Astrocyte of the cerebellum (primary cell): Measurements from ENCODE around the gene OSGEP.
"Not testable (repeated sequence)": the region's sequence is repeated elsewhere in the genome, so short reads cannot be mapped to it uniquely, and the experiment has no call there.

Source experiments
- DNase-seq: peaks from one replicate; pipeline ENCODE4 v3.0.0-alpha.2; 2011; ENCODE audit warnings: low read depth
- H3K4me3 ChIP-seq: 2 replicates; pipeline ENCODE4 v1.5.1; 2011; ENCODE audit warnings: mild to moderate bottlenecking, low read depth, low read length, moderate library complexity
- in situ Hi-C: cut with HindIII; loops from 2 replicates; pipeline ENCODE4 v1.10.0; 2017; ENCODE audit warnings: low sequenced_read_pairs
- TF ChIP-seq, protein P1 (sequence below): IDR thresholded peaks from 2 replicates; pipeline ENCODE4 v1.5.1; 2012; ENCODE audit warnings: low read length, low read depth, moderate library complexity, mild to moderate bottlenecking; ENCODE audit errors: missing control alignments

The OSGEP gene

DNA sequence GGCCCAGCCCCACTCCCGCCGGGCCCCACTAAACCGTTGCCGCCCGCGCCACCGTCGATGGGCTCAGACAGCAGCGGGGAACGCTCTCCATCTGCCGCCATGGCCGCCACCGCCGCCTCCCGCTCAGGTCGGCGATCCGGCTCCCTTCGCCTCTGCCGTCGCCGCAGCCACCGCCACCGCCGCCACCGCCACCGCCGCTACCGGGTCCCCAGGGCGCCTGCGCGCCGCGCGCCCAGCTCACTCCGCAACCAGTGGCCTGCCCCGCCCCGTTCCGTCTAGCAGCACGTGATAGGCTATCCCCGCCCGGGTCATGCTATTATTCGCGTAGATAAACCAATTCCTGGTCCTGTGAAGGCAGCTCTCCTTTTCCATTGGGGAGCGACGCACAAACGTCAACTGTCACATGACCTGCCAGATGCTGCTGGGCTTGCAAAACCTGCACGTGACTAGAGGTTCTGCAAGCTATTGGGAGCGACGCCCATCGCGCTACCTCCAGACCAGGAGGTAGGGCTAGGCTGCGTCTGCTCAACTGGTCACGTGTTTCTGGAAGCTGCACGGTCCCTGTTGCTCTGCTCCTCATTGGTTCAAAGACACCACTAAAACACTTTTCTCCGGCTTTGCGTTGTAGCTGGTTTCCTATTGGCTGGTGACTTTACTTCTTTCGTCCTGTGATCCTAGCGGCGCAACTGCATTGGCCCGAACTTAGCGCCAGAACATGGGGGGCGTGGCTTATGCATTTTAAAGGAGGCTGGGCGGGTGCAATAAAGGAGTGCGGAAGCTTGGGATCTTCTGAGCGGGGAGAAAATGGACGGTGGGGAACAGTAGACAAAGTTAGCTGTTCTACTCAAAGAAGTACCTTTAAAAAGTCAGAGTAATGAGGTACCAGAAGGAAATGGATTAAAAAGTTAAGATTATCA is 6.9 kb upstream of the OSGEP start, which contains the start of gene PIP4P1:
PIP4P1 (minus strand) TSS at position 210 of the 917 bp plus-strand sequence; CDS start at position 101, 109 bp downstream.
- DNase-seq, result peak; percentile 100
- in situ Hi-C loops, result no loop called here
- TF ChIP-seq, protein P1, sequence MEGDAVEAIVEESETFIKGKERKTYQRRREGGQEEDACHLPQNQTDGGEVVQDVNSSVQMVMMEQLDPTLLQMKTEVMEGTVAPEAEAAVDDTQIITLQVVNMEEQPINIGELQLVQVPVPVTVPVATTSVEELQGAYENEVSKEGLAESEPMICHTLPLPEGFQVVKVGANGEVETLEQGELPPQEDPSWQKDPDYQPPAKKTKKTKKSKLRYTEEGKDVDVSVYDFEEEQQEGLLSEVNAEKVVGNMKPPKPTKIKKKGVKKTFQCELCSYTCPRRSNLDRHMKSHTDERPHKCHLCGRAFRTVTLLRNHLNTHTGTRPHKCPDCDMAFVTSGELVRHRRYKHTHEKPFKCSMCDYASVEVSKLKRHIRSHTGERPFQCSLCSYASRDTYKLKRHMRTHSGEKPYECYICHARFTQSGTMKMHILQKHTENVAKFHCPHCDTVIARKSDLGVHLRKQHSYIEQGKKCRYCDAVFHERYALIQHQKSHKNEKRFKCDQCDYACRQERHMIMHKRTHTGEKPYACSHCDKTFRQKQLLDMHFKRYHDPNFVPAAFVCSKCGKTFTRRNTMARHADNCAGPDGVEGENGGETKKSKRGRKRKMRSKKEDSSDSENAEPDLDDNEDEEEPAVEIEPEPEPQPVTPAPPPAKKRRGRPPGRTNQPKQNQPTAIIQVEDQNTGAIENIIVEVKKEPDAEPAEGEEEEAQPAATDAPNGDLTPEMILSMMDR, result no peak
- peak within 1 kb of the TSS; percentile 91 for H3K4me3 ChIP-seq

DNA sequence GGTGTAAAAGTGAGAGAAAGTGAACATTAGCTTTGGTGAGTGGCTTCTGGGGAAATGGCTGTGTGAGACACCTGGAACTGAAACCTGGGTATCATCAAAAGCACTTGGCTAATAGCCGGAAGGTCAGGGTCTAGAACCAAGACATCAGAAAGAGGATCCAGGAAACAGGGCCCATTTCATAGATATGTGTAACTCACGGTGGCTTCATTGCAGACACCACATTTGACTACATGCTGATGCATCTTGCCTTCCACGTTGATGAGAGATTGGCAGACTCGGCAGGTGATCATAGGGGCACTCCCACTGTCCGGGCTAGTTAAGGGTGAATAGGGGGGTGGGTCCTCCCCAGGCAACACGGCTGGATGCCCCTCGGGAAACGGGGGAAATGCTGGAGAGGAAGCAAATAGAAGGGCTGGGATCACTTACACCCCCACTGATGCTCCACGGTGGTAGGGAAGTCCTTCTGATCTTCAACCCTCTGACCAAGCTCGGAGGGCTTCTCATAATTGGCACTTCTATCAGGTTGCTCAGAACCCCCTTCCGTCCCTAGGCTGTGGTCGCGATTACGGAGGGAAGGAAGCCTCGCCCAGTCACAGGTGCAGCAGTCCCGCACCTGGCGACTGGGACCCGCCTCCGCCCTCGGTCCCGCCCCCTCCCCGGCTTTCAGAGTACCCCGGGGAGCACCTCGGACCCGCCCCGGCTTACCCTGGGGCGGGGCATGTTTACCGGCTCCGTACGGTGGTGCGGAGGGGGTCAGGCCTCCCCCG is 6.0 kb upstream of the OSGEP start:
- in situ Hi-C loops, result no loop called here
- no peak for DNase-seq
- H3K4me3 ChIP-seq, result peak overlapping the region; percentile 91
- TF ChIP-seq, protein P1, result no peak

DNA sequence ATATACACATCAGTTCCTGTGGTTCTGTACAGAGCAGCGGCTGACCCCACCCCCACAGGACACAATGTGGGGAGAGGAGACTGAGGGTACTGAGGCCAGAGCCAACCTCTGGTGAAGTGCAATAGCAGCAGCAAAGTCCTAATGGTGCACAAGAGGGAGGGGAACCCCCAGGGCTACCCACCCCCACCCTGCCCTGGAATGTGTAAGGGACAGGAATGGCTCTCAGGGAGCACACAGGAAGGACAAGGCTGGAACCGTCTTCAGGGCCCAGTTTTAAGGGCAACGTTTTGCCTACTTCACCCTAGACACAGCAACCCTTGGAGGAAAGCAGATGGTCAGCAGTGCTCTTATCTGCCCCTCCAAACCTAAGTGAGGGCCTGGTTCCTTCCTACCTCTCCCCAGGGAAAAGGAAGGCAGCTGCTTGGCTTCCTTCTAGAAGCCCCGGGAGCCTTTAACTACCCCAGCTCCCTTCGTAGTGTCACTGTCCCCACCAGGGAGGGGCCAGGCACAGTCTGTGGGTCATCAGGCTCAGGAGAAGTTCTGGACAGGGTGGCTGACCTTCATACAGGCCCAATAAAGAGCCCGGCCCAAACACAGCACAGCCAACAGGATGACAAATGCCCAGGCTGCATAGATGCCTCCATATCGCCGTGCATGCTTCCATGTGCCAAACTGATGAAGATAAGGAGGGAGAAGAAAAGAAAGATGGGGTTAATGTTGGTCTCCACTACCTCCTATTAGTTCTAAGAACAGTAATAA is 3.6 kb upstream of the OSGEP start:
- TF ChIP-seq, protein P1, result no peak
- H3K4me3 ChIP-seq, result no peak overlapping the region
- no peak for DNase-seq
- in situ Hi-C loops, result no loop called here

DNA sequence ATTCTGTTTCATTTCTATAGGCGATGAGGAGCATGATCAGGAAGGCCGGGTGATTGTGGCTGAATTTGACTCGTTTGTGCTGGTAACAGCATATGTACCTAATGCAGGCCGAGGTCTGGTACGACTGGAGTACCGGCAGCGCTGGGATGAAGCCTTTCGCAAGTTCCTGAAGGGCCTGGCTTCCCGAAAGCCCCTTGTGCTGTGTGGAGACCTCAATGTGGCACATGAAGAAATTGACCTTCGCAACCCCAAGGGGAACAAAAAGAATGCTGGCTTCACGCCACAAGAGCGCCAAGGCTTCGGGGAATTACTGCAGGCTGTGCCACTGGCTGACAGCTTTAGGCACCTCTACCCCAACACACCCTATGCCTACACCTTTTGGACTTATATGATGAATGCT is 2.4 kb upstream of the OSGEP start:
- H3K4me3 ChIP-seq, result no peak overlapping the region
- in situ Hi-C loops, result no loop called here
- DNase-seq, result no peak
- TF ChIP-seq, protein P1, result no peak

DNA sequence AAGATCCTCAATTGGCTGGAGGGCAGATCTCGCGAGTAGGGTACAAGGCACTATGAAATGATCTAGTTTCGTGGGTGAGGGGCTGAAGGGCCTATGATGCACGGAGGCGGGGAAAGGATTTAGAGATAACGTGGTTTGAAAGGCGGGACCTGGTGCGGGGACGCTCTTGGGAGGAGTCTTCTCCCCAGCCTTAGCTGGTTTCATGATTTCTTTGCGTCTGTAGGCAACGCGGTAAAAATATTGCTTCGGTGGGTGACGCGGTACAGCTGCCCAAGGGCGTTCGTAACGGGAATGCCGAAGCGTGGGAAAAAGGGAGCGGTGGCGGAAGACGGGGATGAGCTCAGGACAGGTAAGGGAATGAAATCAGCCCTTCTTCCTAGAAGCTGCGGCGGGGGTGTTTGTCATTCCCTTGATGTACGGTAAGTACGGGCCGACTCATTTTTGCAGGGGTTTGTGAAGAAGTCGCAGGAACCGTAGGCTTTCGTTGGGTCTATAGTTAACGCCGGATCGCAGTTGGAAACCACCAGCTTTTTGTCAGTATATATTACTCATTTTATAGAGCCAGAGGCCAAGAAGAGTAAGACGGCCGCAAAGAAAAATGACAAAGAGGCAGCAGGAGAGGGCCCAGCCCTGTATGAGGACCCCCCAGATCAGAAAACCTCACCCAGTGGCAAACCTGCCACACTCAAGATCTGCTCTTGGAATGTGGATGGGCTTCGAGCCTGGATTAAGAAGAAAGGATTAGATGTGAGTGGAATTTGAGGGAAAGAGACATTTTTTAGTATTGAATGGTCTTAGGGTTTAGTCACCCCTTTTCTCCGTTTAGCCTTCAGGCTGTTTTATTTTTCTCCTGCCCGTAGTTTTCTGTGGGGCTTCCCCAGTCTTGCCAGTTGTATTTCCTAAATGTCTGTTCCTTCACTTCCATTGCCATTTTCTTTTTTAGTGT is 1.0 kb upstream of the OSGEP start:
- peak overlapping the region; percentile 75 for H3K4me3 ChIP-seq
- TF ChIP-seq, protein P1, result no peak
- peak; percentile 68 for DNase-seq
- in situ Hi-C loops, result no loop called here

DNA sequence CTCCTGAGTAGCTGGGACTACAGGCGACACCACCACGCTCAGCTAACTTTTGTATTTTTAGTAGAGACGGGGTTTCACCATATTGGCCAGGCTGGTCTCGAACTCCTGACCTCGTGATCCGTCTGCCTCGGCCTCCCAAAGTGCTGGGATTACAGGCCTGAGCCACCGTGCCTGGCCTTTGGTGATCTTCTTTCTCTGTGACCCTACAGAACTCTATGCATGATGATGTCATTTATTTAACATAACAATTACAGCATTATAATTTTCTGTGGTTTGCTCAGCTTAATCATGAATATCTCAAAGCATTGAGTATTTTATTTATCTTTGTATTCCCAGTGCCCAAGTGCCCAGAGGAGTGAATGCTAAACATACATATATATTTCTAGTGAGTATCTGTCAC is 1.8 kb downstream of the OSGEP start:
- DNase-seq, in situ Hi-C loops, H3K4me3 ChIP-seq: not testable (repeated sequence)
